ENCODE data around the gene ACSL3.

DNA sequence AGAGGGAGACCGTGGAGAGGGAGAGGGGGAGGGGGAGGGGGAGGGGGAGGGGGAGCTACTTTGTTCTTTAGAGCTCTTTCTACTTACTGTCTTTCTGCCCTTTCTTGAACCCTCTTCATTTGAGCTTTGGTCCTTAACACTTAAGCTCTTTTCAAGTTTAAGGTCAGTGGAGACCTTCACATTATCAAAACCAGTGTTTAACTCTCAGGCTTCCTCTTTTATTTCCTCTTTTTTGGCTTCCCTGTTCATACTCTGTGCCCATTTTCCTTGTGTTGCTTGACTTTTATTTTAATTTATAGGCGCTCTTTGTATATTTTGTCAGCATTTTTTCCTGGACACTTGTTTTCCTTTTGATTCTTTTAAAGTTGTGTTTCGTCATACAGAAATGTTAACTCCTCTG is 37.1 kb downstream of the ACSL3 start:
- TF ChIP-seq, protein P1, sequence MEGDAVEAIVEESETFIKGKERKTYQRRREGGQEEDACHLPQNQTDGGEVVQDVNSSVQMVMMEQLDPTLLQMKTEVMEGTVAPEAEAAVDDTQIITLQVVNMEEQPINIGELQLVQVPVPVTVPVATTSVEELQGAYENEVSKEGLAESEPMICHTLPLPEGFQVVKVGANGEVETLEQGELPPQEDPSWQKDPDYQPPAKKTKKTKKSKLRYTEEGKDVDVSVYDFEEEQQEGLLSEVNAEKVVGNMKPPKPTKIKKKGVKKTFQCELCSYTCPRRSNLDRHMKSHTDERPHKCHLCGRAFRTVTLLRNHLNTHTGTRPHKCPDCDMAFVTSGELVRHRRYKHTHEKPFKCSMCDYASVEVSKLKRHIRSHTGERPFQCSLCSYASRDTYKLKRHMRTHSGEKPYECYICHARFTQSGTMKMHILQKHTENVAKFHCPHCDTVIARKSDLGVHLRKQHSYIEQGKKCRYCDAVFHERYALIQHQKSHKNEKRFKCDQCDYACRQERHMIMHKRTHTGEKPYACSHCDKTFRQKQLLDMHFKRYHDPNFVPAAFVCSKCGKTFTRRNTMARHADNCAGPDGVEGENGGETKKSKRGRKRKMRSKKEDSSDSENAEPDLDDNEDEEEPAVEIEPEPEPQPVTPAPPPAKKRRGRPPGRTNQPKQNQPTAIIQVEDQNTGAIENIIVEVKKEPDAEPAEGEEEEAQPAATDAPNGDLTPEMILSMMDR (IDR thresholded peaks at IDR 0.05): no peak
- TF ChIP-seq POLR2A (IDR thresholded peaks at IDR 0.05; ENCODE audit: low read depth): no peak
- no peak for TF ChIP-seq POLR2AphosphoS5 (IDR thresholded peaks at IDR 0.05)
- no peak for TF ChIP-seq EP300 (IDR thresholded peaks at IDR 0.05)
